Muscle layer of colon (tissue), 2 donors: ENCODE results near the gene ORMDL3.

Experiments used
- H3K27ac ChIP-seq: one replicate; pipeline ENCODE4 v1.7.0; 2013; ENCODE audit warnings: low read depth, mild to moderate bottlenecking, low read length, moderate library complexity
- H3K27me3 ChIP-seq, 2 donors: one replicate each; pipeline ENCODE4 v1.7.0; 2013; ENCODE audit warnings: low read length in 2 of 2, mild to moderate bottlenecking in 2 of 2; ENCODE audit not compliant: insufficient read depth in 2 of 2, control insufficient read depth in 1 of 2
- H3K36me3 ChIP-seq: one replicate; pipeline ENCODE4 v1.7.0; 2013; ENCODE audit warnings: mild to moderate bottlenecking, low read length; ENCODE audit not compliant: insufficient read depth
- H3K4me1 ChIP-seq: one replicate; pipeline ENCODE4 v1.7.0; 2013; ENCODE audit warnings: mild to moderate bottlenecking, low read length; ENCODE audit not compliant: insufficient read depth
- H3K4me3 ChIP-seq, 2 donors: one replicate each; pipeline ENCODE4 v1.7.0; 2013; ENCODE audit warnings: low read length in 2 of 2, low read depth in 1 of 2, mild to moderate bottlenecking in 1 of 2, moderate library complexity in 1 of 2
- H3K9ac ChIP-seq: one replicate; pipeline ENCODE4 v1.7.0; 2013; ENCODE audit warnings: low read length
- H3K9me3 ChIP-seq: one replicate; pipeline ENCODE4 v1.7.0; 2013; ENCODE audit warnings: mild to moderate bottlenecking, low read length
- donor health status: abdominal sarcoma.
- donor health status: Adenocarcinoma of cecum.

The ORMDL3 gene

GRCh38 chr17:39929646-39930407 lies 2.4 kb upstream of the ORMDL3 start:
- H3K9ac ChIP-seq, result no peak overlapping the region
- peaks cover 25% of the 10 kb centered on the region for H3K4me1 ChIP-seq
- no peak overlapping the region for H3K4me3 ChIP-seq

GRCh38 chr17:39928858-39929645 lies 1.7 kb upstream of the ORMDL3 start:
- no peaks in the 10 kb centered on the region for H3K9me3 ChIP-seq
- H3K4me3 ChIP-seq, result peak overlapping the region in 1 of 2 donors; percentile 90
- H3K4me1 ChIP-seq, result peaks cover 32% of the 10 kb centered on the region
- no peak overlapping the region for H3K27ac ChIP-seq
- H3K9ac ChIP-seq, result peak overlapping the region; percentile 73
- H3K36me3 ChIP-seq, result peaks cover 8% of the 10 kb centered on the region
- H3K27me3 ChIP-seq, result no peaks in the 10 kb centered on the region

More at GRCh38 chr17:39929646-39930407, 2.4 kb upstream of the ORMDL3 start:
- peaks cover 8% of the 10 kb centered on the region for H3K36me3 ChIP-seq
- H3K27me3 ChIP-seq, result no peaks in the 10 kb centered on the region
- H3K27ac ChIP-seq, result no peak overlapping the region
- no peaks in the 10 kb centered on the region for H3K9me3 ChIP-seq

GRCh38 chr17:39927929-39928857 lies 792 bp upstream of the ORMDL3 start:
- Histone ChIP-seq H3K36me3 (peaks cover 14% of the 10 kb centered on the region), H3K4me3 (peak overlapping the region; percentile 81 to 90), H3K9ac (peak overlapping the region; percentile 73), H3K4me1 (peaks cover 32% of the 10 kb centered on the region), H3K27ac (peak overlapping the region; percentile 97), H3K9me3 (no peaks in the 10 kb centered on the region), H3K27me3 (no peaks in the 10 kb centered on the region)

GRCh38 chr17:39926588-39927100 lies 757 bp downstream of the ORMDL3 start:
- H3K4me1 ChIP-seq, result peaks cover 32% of the 10 kb centered on the region
- peak overlapping the region; percentile 51 for H3K9ac ChIP-seq
- no peaks in the 10 kb centered on the region for H3K9me3 ChIP-seq
- no peaks in the 10 kb centered on the region for H3K27me3 ChIP-seq
- peak overlapping the region; percentile 97 for H3K27ac ChIP-seq
- H3K4me3 ChIP-seq, result peak overlapping the region; percentile 81 to 90
- H3K36me3 ChIP-seq, result peaks cover 30% of the 10 kb centered on the region

- Histone ChIP-seq H3K9me3 (no peaks in the 10 kb centered on the region), H3K27ac (peak overlapping the region; percentile 21), H3K4me3 (peak overlapping the region; percentile 81 to 90), H3K36me3 (peaks cover 34% of the 10 kb centered on the region), H3K4me1 (peaks cover 32% of the 10 kb centered on the region), H3K27me3 (no peaks in the 10 kb centered on the region), H3K9ac (peak overlapping the region; percentile 51)
Measured at GRCh38 chr17:39926135-39926587, 1.2 kb downstream of the ORMDL3 start.

- Histone ChIP-seq H3K27ac (no peak overlapping the region), H3K9ac (no peak overlapping the region), H3K36me3 (peaks cover 34% of the 10 kb centered on the region), H3K27me3 (no peaks in the 10 kb centered on the region), H3K4me1 (peaks cover 32% of the 10 kb centered on the region), H3K4me3 (peak overlapping the region in 1 of 2 donors; percentile 90), H3K9me3 (no peaks in the 10 kb centered on the region)
Measured at GRCh38 chr17:39925282-39926134, 1.9 kb downstream of the ORMDL3 start.

- peaks cover 32% of the 10 kb centered on the region for H3K36me3 ChIP-seq
- H3K4me1 ChIP-seq, result peaks cover 32% of the 10 kb centered on the region
- no peaks in the 10 kb centered on the region for H3K9me3 ChIP-seq
- no peak overlapping the region for H3K4me3 ChIP-seq
- no peaks in the 10 kb centered on the region for H3K27me3 ChIP-seq
- no peak overlapping the region for H3K27ac ChIP-seq
- no peak overlapping the region for H3K9ac ChIP-seq
Measured at GRCh38 chr17:39924691-39925055, 2.7 kb downstream of the ORMDL3 start.

GRCh38 chr17:39923836-39924690 lies 3.3 kb downstream of the ORMDL3 start:
- Histone ChIP-seq H3K4me3 (no peak overlapping the region), H3K27ac (no peak overlapping the region), H3K9ac (no peak overlapping the region), H3K36me3 (peaks cover 28% of the 10 kb centered on the region), H3K4me1 (peaks cover 32% of the 10 kb centered on the region), H3K9me3 (no peaks in the 10 kb centered on the region), H3K27me3 (no peaks in the 10 kb centered on the region)

GRCh38 chr17:39923230-39923629 lies 4.2 kb downstream of the ORMDL3 start:
- Histone ChIP-seq H3K27me3 (no peaks in the 10 kb centered on the region), H3K9ac (no peak overlapping the region), H3K36me3 (peaks cover 30% of the 10 kb centered on the region), H3K4me3 (no peak overlapping the region), H3K4me1 (peaks cover 24% of the 10 kb centered on the region), H3K27ac (no peak overlapping the region), H3K9me3 (no peaks in the 10 kb centered on the region)
